ENCODE results near the gene MAPKAPK2. TPM values are rescaled to one million over a fixed set of nuclear protein-coding genes. Genes with fewer than 3 reads are reported as not detected.

The MAPKAPK2 gene
- total RNA-seq, 2 experiments from 2014 or later = 14.5 to 39.9 TPM

- H2AFZ ChIP-seq (ENCODE audit: low read length) = no peak overlapping the region
- no peak for DNase-seq (ENCODE audit: low spot score)
- H3K9me2 ChIP-seq (ENCODE audit: insufficient read depth, low read length) = no peaks in the 10 kb centered on the region
- ChIA-PET CTCF (ENCODE audit: unreplicated experiment) (interaction anchor here (0.8 kb wide), 1 partner anchor 9 kb away, joined by 3 read pairs; no protein-coding TSS in a partner anchor), POLR2A (interaction anchor here (0.6 to 4.7 kb wide), 5 partner anchors 9 to 203 kb away, joined by 3 to 15 read pairs (median 3); no protein-coding TSS in a partner anchor)
- no peaks in the 10 kb centered on the region for H4K20me1 ChIP-seq (ENCODE audit: insufficient read depth, low read length)
- TF ChIP-seq CTCF (conservative IDR thresholded peaks at IDR 0.05; ENCODE audit: low read length) (no peak), EZH2phosphoT487 (IDR thresholded peaks at IDR 0.05; ENCODE audit: borderline replicate concordance, low read depth, low read length) (no peak)
- no peak overlapping the region for H3K27ac ChIP-seq (ENCODE audit: low read depth, low read length, poor library complexity, severe bottlenecking)
- no peaks in the 10 kb centered on the region for H3K79me2 ChIP-seq (ENCODE audit: insufficient read depth, low read depth, low read length)
- H3K9me3 ChIP-seq (ENCODE audit: low read length) = no peaks in the 10 kb centered on the region
- peaks cover 26% of the 10 kb centered on the region for H3K4me1 ChIP-seq (ENCODE audit: insufficient read depth, low read length, poor library complexity, severe bottlenecking)
- intact Hi-C loops (cut with micrococcal nuclease; ENCODE audit: unreplicated experiment) = no loop called here
- H3K36me3 ChIP-seq (ENCODE audit: insufficient read depth, low read length) = no peaks in the 10 kb centered on the region
- no peak overlapping the region for H3K4me2 ChIP-seq (ENCODE audit: low read length)
- H3K4me3 ChIP-seq (ENCODE audit: low read depth, low read length, poor library complexity, severe bottlenecking) = no peak overlapping the region
- no TSS peak for BruUV-seq (replicated peaks)
Measured at GRCh38 chr1:206769304-206769731, 84.6 kb downstream of the MAPKAPK2 start.

GRCh38 chr1:206770531-206771337, 86.0 kb downstream of the MAPKAPK2 start, which contains the start of gene IL19:
IL19 (plus strand) TSS chr1:206770773; CDS start chr1:206836663, 65,890 bp downstream.
- no peak for TF ChIP-seq CTCF (conservative IDR thresholded peaks at IDR 0.05; ENCODE audit: low read length)
- TF ChIP-seq EZH2phosphoT487 (IDR thresholded peaks at IDR 0.05; ENCODE audit: borderline replicate concordance, low read depth, low read length) = no peak
- Histone ChIP-seq H4K20me1 (ENCODE audit: insufficient read depth, low read length) (no peaks in the 10 kb centered on the region), H3K4me3 (ENCODE audit: low read depth, low read length, poor library complexity, severe bottlenecking) (no peak within 1 kb of the TSS), H3K36me3 (ENCODE audit: insufficient read depth, low read length) (no peaks in the 10 kb centered on the region), H3K27ac (ENCODE audit: low read depth, low read length, poor library complexity, severe bottlenecking) (no peak within 1 kb of the TSS), H3K4me2 (ENCODE audit: low read length) (no peak within 1 kb of the TSS), H3K79me2 (ENCODE audit: insufficient read depth, low read depth, low read length) (no peaks in the 10 kb centered on the region), H3K9me2 (ENCODE audit: insufficient read depth, low read length) (no peaks in the 10 kb centered on the region), H2AFZ (ENCODE audit: low read length) (no peak within 1 kb of the TSS), H3K9me3 (ENCODE audit: low read length) (no peaks in the 10 kb centered on the region), H3K4me1 (ENCODE audit: insufficient read depth, low read length, poor library complexity, severe bottlenecking) (peaks cover 29% of the 10 kb centered on the region)
- POLR2A ChIA-PET = interaction anchor here (1.1 to 4.7 kb wide), 4 partner anchors 9 to 30 kb away, joined by 3 to 15 read pairs (median 7); no protein-coding TSS in a partner anchor
- intact Hi-C loops (cut with micrococcal nuclease; ENCODE audit: unreplicated experiment) = no loop called here
- no TSS peak for BruUV-seq (replicated peaks)
- CTCF ChIA-PET (ENCODE audit: unreplicated experiment) = no interaction called here
- no peak for DNase-seq (ENCODE audit: low spot score)

GRCh38 chr1:206771338-206771692, 86.6 kb downstream of the MAPKAPK2 start:
- H3K4me3 ChIP-seq (ENCODE audit: low read depth, low read length, poor library complexity, severe bottlenecking) = no peak overlapping the region
- no peaks in the 10 kb centered on the region for H3K9me2 ChIP-seq (ENCODE audit: insufficient read depth, low read length)
- no peak overlapping the region for H3K4me2 ChIP-seq (ENCODE audit: low read length)
- ChIA-PET CTCF (ENCODE audit: unreplicated experiment) (no interaction called here), POLR2A (interaction anchor here (1.1 to 4.7 kb wide), 3 partner anchors 9 to 31 kb away, joined by 3 to 15 read pairs (median 11); no protein-coding TSS in a partner anchor)
- BruUV-seq (replicated peaks) = no TSS peak
- TF ChIP-seq EZH2phosphoT487 (IDR thresholded peaks at IDR 0.05; ENCODE audit: borderline replicate concordance, low read depth, low read length) = no peak
- H3K4me1 ChIP-seq (ENCODE audit: insufficient read depth, low read length, poor library complexity, severe bottlenecking) = peaks cover 29% of the 10 kb centered on the region
- DNase-seq (ENCODE audit: low spot score) = no peak
- no peak overlapping the region for H2AFZ ChIP-seq (ENCODE audit: low read length)
- intact Hi-C loops (cut with micrococcal nuclease; ENCODE audit: unreplicated experiment) = no loop called here
- no peaks in the 10 kb centered on the region for H3K36me3 ChIP-seq (ENCODE audit: insufficient read depth, low read length)
- no peak overlapping the region for H3K27ac ChIP-seq (ENCODE audit: low read depth, low read length, poor library complexity, severe bottlenecking)
- H4K20me1 ChIP-seq (ENCODE audit: insufficient read depth, low read length) = no peaks in the 10 kb centered on the region
- no peaks in the 10 kb centered on the region for H3K79me2 ChIP-seq (ENCODE audit: insufficient read depth, low read depth, low read length)
- H3K9me3 ChIP-seq (ENCODE audit: low read length) = no peaks in the 10 kb centered on the region

Data from OCI-LY7 (cell line).